HT1080 (cell line): Measurements from ENCODE around the gene OTOP1. TPM values are rescaled to one million over a fixed set of nuclear protein-coding genes. Genes with fewer than 3 reads are reported as not detected.
"Not testable (repeated sequence)": the region's sequence is repeated elsewhere in the genome, so short reads cannot be mapped to it uniquely, and the experiment has no call there.

Source experiments
- DNase-seq: peaks from one replicate; pipeline ENCODE4 v3.0.0-alpha.2; 2015; ENCODE audit warnings: low read depth
- total RNA-seq: library from RNA; depleted of rRNA; stranded (reverse); fragments of >200 nt; shearing (Covaris generic); gene quantifications from 2 replicates; pipeline ENCODE4 v1.2.3, GENCODE V29; 2014

OTOP1 gene
- total RNA-seq, 1 experiment from 2014 or later = not detected

DNA sequence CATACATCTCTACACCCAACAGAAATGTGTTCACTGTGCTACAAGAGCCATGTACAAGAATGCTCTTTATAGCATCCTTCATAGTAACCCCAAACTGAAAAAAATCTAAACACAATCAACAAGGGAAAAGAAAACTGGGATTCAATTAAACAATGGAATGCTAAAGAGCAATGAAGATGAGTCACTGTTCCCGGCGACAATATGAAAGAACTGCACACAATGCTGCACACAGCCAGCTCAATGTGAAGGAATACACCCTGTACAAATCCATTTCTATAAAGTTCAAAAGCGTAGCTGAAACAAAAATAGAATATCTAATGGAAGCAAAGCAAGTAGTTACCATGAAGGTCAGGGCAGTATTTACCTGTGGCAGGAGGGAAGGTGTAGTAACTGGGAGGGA, 12.8 kb upstream of the OTOP1 start:
- DNase-seq = not testable (repeated sequence)

DNA sequence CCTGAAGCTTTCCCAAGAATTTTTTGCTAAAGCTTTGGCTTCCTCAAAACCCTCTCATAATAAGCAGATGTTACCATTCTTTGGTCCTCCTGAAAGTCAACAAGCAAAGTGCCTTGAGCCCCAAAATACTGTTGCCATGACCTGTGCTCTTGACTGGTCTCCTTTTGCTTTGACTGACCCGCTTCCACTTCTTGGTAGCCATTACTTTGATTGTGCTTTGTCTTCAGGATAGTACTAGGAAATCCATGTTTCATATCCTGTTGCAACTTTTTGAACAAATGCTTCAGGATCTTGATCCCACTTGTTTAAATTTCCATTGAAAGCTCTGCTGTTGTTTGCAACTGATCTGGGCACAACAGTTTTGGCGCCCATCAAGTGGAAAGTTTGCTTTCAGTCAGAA, 6.9 kb upstream of the OTOP1 start:
- no peak for DNase-seq

- no peak for DNase-seq
These were observed 1.6 kb upstream of the OTOP1 start for GRCh38 chr4:4228356-4228668.

- no peak for DNase-seq
These were observed 1.0 kb upstream of the OTOP1 start for GRCh38 chr4:4227510-4228355.

DNA sequence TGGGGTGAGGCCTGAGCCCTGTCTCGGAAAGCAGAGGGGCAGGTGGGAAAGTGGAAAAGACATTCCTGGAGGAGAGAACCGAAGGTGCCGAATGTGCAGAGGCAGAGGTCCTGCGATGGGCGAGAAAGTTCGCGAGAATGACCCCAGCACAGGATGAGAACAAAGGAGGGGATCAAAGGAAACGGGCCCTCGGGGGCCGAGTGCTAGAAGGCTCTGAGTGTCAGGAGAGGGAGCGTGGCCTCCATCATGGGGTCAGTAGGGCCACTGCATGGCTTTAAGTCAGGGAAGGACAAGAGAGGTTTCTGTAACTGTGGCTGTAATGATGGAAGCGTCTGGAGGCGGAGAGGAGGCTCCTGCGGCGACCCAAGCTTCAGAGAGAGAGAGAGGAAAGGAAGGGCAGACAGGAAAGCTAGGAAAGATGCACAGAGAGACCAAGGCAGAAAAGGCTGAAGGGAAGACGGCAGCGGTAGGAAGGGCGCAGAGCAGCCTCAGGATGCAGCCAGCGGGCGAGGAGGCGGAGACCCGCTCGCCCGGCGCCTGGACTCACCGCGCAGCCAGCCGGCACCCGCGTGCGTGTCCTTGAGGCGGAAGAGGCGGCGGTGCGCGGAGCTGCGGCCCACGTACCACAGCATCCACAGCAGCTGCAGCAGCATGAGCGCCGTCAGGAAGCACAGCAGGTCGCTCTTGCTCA, 669 bp downstream of the OTOP1 start:
- no peak for DNase-seq

DNA sequence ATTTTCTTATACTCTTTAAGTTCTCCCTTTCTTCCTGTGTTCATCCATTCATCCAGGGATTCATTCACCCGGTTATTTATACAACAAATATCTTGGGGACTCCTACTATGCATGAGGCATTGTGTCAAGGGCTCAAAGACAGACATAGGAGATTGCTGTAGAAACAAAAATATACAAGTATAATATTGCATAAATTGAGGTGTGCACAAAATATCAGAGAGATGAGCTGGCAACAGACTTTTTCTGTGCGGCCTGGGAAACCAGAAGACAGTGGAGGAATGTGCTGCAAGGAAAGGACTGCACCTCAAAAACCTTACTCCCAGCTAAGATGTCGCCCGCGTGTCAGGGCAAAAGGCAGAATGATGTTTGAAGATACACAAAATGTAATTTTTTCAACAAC, 9.6 kb downstream of the OTOP1 start:
- peak; percentile 17 for DNase-seq

GRCh38 chr4:4216648-4217047, 10.1 kb downstream of the OTOP1 start:
- DNase-seq = peak; percentile 84

GRCh38 chr4:4213674-4214073, 13.1 kb downstream of the OTOP1 start:
- DNase-seq = not testable (repeated sequence)

- no peak for DNase-seq
These were observed 20.5 kb downstream of the OTOP1 start for GRCh38 chr4:4206204-4206603.

- no peak for DNase-seq
These were observed 22.4 kb downstream of the OTOP1 start for GRCh38 chr4:4204401-4204745.

DNA sequence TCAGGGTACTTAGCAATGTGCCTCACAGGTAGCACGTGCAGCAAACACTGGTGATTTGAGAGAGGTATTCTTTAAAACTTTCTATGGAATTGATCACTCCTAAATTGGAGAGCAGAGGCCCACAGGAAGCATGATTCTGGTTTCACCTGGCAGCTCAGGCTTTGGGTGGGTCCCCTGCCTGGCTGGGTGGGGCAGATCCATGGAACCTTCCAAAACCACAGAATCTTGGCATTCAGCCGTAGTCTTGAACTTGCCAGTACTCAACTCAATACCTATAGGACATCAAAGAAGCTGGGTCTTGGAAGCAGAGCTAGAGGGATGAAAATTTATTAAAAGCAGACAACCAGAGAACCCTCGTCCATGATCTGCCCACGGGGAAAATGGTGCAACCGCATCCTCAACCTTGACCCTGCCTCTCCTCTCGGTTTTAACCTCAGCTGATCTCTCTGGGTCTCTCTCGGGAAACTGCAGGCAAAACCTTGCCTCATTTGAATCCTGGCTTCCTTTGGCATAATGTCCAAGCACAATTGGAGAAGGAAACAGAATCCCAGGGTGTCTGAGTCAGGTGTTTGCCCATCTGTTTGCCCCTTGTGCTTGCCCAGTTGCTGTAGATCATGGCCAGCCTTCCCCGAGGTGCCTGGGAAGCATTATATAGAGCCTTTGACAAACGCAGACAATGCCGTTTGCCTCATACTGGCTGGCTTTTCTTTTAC, 22.9 kb downstream of the OTOP1 start:
- DNase-seq = no peak

- no peak for DNase-seq
These were observed 24.2 kb downstream of the OTOP1 start for GRCh38 chr4:4202510-4202909.

DNA sequence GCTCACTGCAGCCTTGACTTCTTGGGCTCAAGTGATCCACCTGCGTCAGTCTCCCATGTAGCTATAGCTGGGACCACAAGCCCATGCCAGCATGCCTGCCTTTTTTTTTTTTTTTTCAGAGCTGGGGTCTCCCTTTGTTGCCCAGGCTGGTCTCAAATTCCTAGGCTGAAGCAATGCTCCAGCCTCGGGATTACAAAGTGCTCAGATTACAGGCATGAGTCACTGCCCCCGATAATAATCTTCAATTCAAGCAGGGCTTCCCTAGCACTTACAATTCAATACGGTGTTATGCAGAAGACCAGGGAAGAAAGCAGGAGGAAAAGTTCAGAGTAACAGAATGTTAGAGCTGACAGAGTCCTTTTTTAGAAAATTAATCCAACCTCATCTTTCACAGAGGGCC, 26.1 kb downstream of the OTOP1 start:
- DNase-seq = peak; percentile 25

GRCh38 chr4:4195354-4195753, 31.4 kb downstream of the OTOP1 start:
- DNase-seq = no peak

DNA sequence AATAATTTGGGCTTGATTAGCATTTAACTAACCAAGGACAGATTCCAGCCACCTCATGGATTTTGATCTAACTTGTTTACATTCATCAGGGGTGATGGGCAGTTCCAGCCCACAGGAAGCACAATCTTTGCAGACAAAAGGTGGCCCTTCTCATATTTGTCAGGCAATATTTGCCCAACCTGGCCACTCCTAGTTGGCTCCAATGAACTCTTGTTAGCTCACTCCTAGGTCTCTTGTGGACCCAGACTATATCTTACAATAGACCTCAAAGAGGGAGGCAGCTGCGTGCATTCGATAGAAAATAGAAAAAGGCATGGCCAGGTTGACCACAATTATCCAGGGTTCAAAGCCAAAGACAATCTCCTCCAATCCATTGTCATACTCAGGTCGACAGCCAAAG, 38.2 kb downstream of the OTOP1 start:
- not testable (repeated sequence) for DNase-seq

GRCh38 chr4:4185528-4185927, 41.2 kb downstream of the OTOP1 start:
- no peak for DNase-seq

GRCh38 chr4:4182835-4183568, 43.7 kb downstream of the OTOP1 start:
- DNase-seq = no peak

GRCh38 chr4:4170596-4171150, 56.1 kb downstream of the OTOP1 start:
- DNase-seq = no peak

- not testable (repeated sequence) for DNase-seq
These were observed 58.5 kb downstream of the OTOP1 start for GRCh38 chr4:4167981-4168780.

- not testable (repeated sequence) for DNase-seq
These were observed 59.7 kb downstream of the OTOP1 start for GRCh38 chr4:4166986-4167385.
